NCI-H748 (cell line): Measurements from ENCODE around the gene MOB1B.
"Not testable (repeated sequence)": the region's sequence is repeated elsewhere in the genome, so short reads cannot be mapped to it uniquely, and the experiment has no call there.

Experiments used
- DNase-seq: peaks from one replicate; lab custom pipeline; 2025; ENCODE audit not compliant: unreplicated experiment; lab: John Stamatoyannopoulos, UW

MOB1B gene

GRCh38 chr4:70901984-70902576, at the start of gene MOB1B:
Gene MOB1B, plus strand, starts transcription at chr4:70902369. Its CDS starts 168 bp downstream, at chr4:70902537.
- DNase-seq = peak; percentile 78

GRCh38 chr4:70855464-70855863, 46.7 kb upstream of the MOB1B start:
- DNase-seq = no peak

GRCh38 chr4:70858454-70858853, 43.7 kb upstream of the MOB1B start:
- no peak for DNase-seq

- no peak for DNase-seq
These were observed 43.1 kb upstream of the MOB1B start for GRCh38 chr4:70859066-70859465.

GRCh38 chr4:70863099-70863790, 38.9 kb upstream of the MOB1B start:
- DNase-seq = no peak

GRCh38 chr4:70868778-70869177, 33.4 kb upstream of the MOB1B start:
- no peak for DNase-seq

- no peak for DNase-seq
These were observed 29.0 kb upstream of the MOB1B start for GRCh38 chr4:70873216-70873615.

- DNase-seq = no peak
These were observed 27.7 kb upstream of the MOB1B start for GRCh38 chr4:70874268-70875156.

- no peak for DNase-seq
These were observed 24.6 kb upstream of the MOB1B start for GRCh38 chr4:70877556-70877955.

- no peak for DNase-seq
These were observed 21.4 kb upstream of the MOB1B start for GRCh38 chr4:70880739-70881138.

- DNase-seq = no peak
These were observed 17.0 kb upstream of the MOB1B start for GRCh38 chr4:70885174-70885573.

- DNase-seq = no peak
These were observed 9.9 kb upstream of the MOB1B start for GRCh38 chr4:70892086-70892769.

- no peak for DNase-seq
These were observed 8.4 kb upstream of the MOB1B start for GRCh38 chr4:70893790-70894189.

GRCh38 chr4:70895405-70895804, 6.8 kb upstream of the MOB1B start:
- peak; percentile 26 for DNase-seq

- DNase-seq = no peak
These were observed 6.2 kb upstream of the MOB1B start for GRCh38 chr4:70895811-70896491.

- DNase-seq = not testable (repeated sequence)
These were observed 3.6 kb upstream of the MOB1B start for GRCh38 chr4:70898581-70898980.

GRCh38 chr4:70901607-70901983, 574 bp upstream of the MOB1B start:
- no peak for DNase-seq

GRCh38 chr4:70902577-70903290, 565 bp downstream of the MOB1B start:
- peak; percentile 49 for DNase-seq

- peak; percentile 8 for DNase-seq
These were observed 1.1 kb downstream of the MOB1B start for GRCh38 chr4:70903291-70903603.

- DNase-seq = no peak
These were observed 6.9 kb downstream of the MOB1B start for GRCh38 chr4:70908993-70909556.
